A549 treated with DMSO at 1 μM for 4 hours (cell line): Measurements from ENCODE around the gene LRFN3. TPM values are rescaled to one million over a fixed set of nuclear protein-coding genes. Genes with fewer than 3 reads are reported as not detected.

Experiments
- total RNA-seq: library from RNA; stranded (reverse); fragments of 200-300 nt; extraction: Qiagen RNA extraction; gene quantifications from 5 replicates; pipeline ENCODE4 v1.2.3, GENCODE V29; 2022; ENCODE audit warnings: low read depth

Gene LRFN3
- 11.7 to 28.8 TPM (median 20.5 TPM) in 5 replicates for total RNA-seq

DNA sequence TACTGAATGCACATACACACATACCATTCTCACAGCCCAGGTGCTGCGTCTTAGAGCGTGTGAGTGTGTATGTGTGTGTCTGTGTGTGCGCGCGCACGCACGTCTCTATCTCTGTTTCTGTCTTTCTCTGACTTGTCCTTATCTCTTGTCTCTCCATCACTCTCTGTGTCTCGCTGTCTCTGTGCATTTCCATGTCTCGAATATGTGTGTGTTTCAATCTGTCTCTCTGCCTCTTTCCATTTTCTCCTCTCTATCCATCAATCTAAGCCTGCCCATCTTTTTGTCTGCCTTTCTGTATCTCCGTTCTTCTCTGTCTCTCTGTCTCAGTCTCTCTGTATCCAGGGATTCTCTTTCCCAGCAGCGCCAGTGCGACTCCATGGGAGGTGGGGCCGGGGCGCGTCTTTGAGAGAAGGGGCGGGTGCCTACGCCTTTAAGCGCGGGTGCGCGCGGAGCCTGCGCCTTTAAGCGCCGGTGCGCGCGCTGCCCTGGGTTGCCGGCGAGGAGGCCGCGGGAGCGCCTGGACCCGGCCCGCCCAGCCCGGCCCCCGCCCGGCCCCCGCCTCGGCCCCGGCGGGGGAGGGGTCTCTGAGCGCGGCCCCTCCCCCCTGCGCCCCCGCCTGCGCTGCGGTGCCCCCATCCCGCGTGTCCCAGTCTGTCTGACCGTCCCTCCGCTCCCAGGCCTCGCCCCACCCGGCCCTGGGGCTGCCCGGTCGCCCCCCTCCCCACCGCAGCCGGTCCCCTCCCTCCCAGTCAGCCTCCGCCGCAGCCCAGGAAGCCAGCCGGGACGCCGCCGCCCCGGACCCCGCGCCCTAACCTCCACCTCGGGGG is at the start of gene LRFN3:
LRFN3 (plus strand) TSS at position 464 of the 827 bp plus-strand sequence. CDS start 3,052 bp downstream, outside the sequence.

DNA sequence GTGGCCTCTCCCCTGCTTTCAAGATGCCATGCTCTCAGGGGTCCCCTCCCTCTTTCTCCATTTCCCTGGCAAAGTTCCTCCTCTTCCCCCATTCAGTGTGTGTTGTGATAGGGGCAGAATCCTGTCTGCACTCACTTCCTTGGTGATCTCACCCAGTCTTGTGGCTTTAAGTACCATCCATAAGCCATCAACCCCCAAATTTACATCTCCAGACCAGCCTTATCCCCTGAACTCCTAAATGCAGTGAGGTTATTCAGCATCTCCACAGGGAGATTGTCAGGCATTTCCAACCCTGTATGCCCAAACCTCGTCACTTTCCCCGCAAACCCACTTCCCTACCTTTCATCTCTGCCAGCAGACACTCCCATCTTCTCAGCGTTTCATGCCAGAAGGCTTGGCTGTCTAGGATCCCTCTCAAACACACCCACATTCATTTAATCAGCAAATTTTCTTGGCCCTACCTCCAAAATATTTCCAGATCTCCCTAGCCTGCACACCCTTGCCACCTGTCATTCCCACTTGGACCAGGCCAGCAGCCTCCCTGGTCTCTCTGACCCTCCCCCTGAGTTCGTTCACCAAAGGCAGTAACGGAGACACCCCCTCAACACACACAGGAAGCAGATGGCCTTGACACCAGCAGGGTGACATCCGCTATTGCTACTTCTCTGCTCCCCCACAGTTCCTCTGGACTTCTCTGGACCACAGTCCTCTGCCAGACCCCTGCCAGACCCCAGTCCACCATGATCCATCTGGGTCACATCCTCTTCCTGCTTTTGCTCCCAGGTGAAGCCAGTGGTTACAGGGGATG is 34.1 kb upstream of the LRFN3 start, which contains the start of gene HCST:
HCST (plus strand) TSS at position 676 of the 808 bp plus-strand sequence; CDS start at position 741, 65 bp downstream.

DNA sequence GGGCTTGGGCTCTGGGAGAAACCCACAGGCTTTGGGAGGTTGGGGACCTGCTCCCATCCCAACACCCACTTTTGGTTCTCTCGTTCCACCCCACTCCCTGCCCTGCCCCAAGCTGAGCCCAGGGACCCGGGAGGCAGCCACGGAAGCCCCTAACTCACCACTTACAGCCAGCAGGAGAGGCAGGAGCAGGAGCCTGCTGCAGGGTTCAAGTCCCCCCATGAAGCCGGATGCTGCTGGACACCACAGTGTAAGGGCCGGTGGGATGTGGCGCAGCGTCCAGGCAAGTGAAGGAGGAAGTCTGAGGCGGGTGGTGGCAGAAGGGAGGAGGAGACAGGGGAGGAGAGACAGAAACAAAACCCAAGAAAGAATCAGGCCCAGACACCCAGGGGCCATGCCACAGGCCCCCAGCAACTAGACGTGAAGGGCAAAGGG is 28.1 kb upstream of the LRFN3 start, which contains the start of gene TYROBP:
TYROBP (minus strand) TSS at position 286 of the 432 bp plus-strand sequence; CDS start at position 219, 67 bp downstream.

Other genes starting within 250 kb of the LRFN3 start
- 0.05 TPM in 1 of 5 replicates, not detected in the others for gene ZBTB32, start 231.8 kb upstream of the LRFN3 start, total RNA-seq
- 47.8 to 63.3 TPM (median 58.5 TPM) in 5 replicates for gene KMT2B, start 218.4 kb upstream of the LRFN3 start, total RNA-seq
- 10.2 to 13.0 TPM (median 11.9 TPM) in 5 replicates for gene IGFLR1, start 193.9 kb upstream of the LRFN3 start, total RNA-seq
- gene U2AF1L4, start 191.0 kb upstream of the LRFN3 start, total RNA-seq = 23.0 to 29.3 TPM (median 28.6 TPM) in 5 replicates
- 273 to 299 TPM (median 279 TPM) in 5 replicates for gene PSENEN, start 190.7 kb upstream of the LRFN3 start, total RNA-seq
- 20.7 to 27.8 TPM (median 21.4 TPM) in 5 replicates for gene LIN37, start 187.8 kb upstream of the LRFN3 start, total RNA-seq
- gene HSPB6, start 179.3 kb upstream of the LRFN3 start, total RNA-seq = 0.16 to 0.34 TPM (median 0.20 TPM) in 5 replicates
- 27.5 to 38.7 TPM (median 32.5 TPM) in 5 replicates for gene PROSER3, start 178.2 kb upstream of the LRFN3 start, total RNA-seq
- gene ARHGAP33, start 160.8 kb upstream of the LRFN3 start, total RNA-seq = 3.5 to 9.2 TPM (median 6.2 TPM) in 5 replicates
- 0.27 to 0.66 TPM (median 0.41 TPM) in 4 of 5 replicates, not detected in the other for gene PRODH2, start 123.5 kb upstream of the LRFN3 start, total RNA-seq
- 0.17 to 0.77 TPM (median 0.42 TPM) in 5 replicates for gene NPHS1, start 83.9 kb upstream of the LRFN3 start, total RNA-seq
- 0.44 to 0.74 TPM (median 0.58 TPM) in 5 replicates for gene KIRREL2, start 79.5 kb upstream of the LRFN3 start, total RNA-seq
- 82.7 to 99.7 TPM (median 88.7 TPM) in 5 replicates for gene APLP1, start 67.8 kb upstream of the LRFN3 start, total RNA-seq
- gene NFKBID, start 35.8 kb upstream of the LRFN3 start, total RNA-seq = 6.5 to 8.9 TPM (median 7.4 TPM) in 5 replicates
- 0.25 to 0.75 TPM (median 0.60 TPM) in 3 of 5 replicates, not detected in the others for gene HCST, start 33.8 kb upstream of the LRFN3 start, total RNA-seq
- 0.31 TPM in 1 of 5 replicates, not detected in the others for gene TYROBP, start 28.1 kb upstream of the LRFN3 start, total RNA-seq
- gene SDHAF1, start 58.8 kb downstream of the LRFN3 start, total RNA-seq = 36.8 to 48.3 TPM (median 46.4 TPM) in 5 replicates
- 0.17 to 0.63 TPM (median 0.31 TPM) in 5 replicates for gene SYNE4, start 72.4 kb downstream of the LRFN3 start, total RNA-seq
- 23.6 to 26.4 TPM (median 24.6 TPM) in 5 replicates for gene ALKBH6, start 77.8 kb downstream of the LRFN3 start, total RNA-seq
- gene CLIP3, start 96.5 kb downstream of the LRFN3 start, total RNA-seq = 0.49 to 1.2 TPM (median 0.69 TPM) in 5 replicates
- gene THAP8, start 117.9 kb downstream of the LRFN3 start, total RNA-seq = 4.7 to 7.1 TPM (median 5.8 TPM) in 5 replicates
- gene WDR62, start 118.5 kb downstream of the LRFN3 start, total RNA-seq = 23.0 to 30.7 TPM (median 27.6 TPM) in 5 replicates
- gene OVOL3, start 174.8 kb downstream of the LRFN3 start, total RNA-seq = 0.36 to 0.52 TPM (median 0.37 TPM) in 4 of 5 replicates, not detected in the other
- gene POLR2I, start 178.5 kb downstream of the LRFN3 start, total RNA-seq = 220 to 257 TPM (median 244 TPM) in 5 replicates
- gene TBCB, start 179.1 kb downstream of the LRFN3 start, total RNA-seq = 430 to 525 TPM (median 509 TPM) in 5 replicates
- 1,600 to 2,176 TPM (median 2,055 TPM) in 5 replicates for gene CAPNS1, start 203.7 kb downstream of the LRFN3 start, total RNA-seq
- not detected in 5 replicates for gene COX7A1, start 216.1 kb downstream of the LRFN3 start, total RNA-seq